Breast epithelium (tissue), 3 donors: ENCODE data around the gene NEU3.

Experiments used
- CTCF ChIP-seq, 3 donors: fragments of 450-650 bp; IDR thresholded peaks; one replicate each; pipeline ENCODE4 v1.5.1; 2016 to 2017; ENCODE audit warnings: antibody characterized with exemption in 3 of 3, mild to moderate bottlenecking in 3 of 3, moderate library complexity in 3 of 3
- POLR2A ChIP-seq: fragments of 450-650 bp; IDR thresholded peaks from one replicate; pipeline ENCODE4 v1.6.1; 2016; ENCODE audit warnings: antibody characterized with exemption, mild to moderate bottlenecking, moderate library complexity
- POLR2AphosphoS5 ChIP-seq, 3 donors: sonication (generic); formaldehyde crosslinking; IDR thresholded peaks; one replicate each; pipeline ENCODE4 v1.6.1; 2017; ENCODE audit warnings: antibody characterized with exemption in 3 of 3

GRCh38 chr11:75002516-75002915 lies 13.8 kb downstream of the NEU3 start:
- TF ChIP-seq CTCF (IDR thresholded peaks at IDR 0.05), result no peak
- no peak for TF ChIP-seq POLR2A
- TF ChIP-seq POLR2AphosphoS5 (IDR thresholded peaks at IDR 0.05), result no peak
